GM18499 (cell line): ENCODE measurements around the gene MADD.

Experiments
- ATAC-seq: cut with Tn5 transposase; IDR thresholded peaks from one replicate; pipeline ENCODE4 v1.9.1; 2021; ENCODE audit warnings: moderate number of reproducible peaks; ENCODE audit not compliant: insufficient read depth, unreplicated experiment

MADD gene

GRCh38 chr11:47336595-47336994 is 66.7 kb downstream of the MADD start:
- ATAC-seq: no peak

GRCh38 chr11:47337229-47337924 is 67.4 kb downstream of the MADD start:
- no peak for ATAC-seq

- no peak for ATAC-seq
Observed at GRCh38 chr11:47338396-47339241, 68.7 kb downstream of the MADD start.

- ATAC-seq: no peak
Observed at GRCh38 chr11:47340010-47340409, 70.1 kb downstream of the MADD start.

GRCh38 chr11:47340980-47341775 is 71.2 kb downstream of the MADD start:
- no peak for ATAC-seq

GRCh38 chr11:47342036-47342803 is 72.3 kb downstream of the MADD start:
- ATAC-seq: no peak

GRCh38 chr11:47342854-47343253 is 72.9 kb downstream of the MADD start:
- no peak for ATAC-seq

GRCh38 chr11:47345890-47346563 is 76.1 kb downstream of the MADD start:
- no peak for ATAC-seq

- ATAC-seq: no peak
Observed at GRCh38 chr11:47347137-47347536, 77.2 kb downstream of the MADD start.

- ATAC-seq: no peak
Observed at GRCh38 chr11:47348131-47348802, 78.3 kb downstream of the MADD start.

- ATAC-seq: no peak
Observed at GRCh38 chr11:47348859-47349258, 78.9 kb downstream of the MADD start.

- no peak for ATAC-seq
Observed at GRCh38 chr11:47349521-47350095, 79.7 kb downstream of the MADD start.

GRCh38 chr11:47350315-47350714 is 80.4 kb downstream of the MADD start:
- ATAC-seq: no peak

GRCh38 chr11:47351156-47352126 is 81.5 kb downstream of the MADD start:
- ATAC-seq: no peak

GRCh38 chr11:47352556-47352955 is 82.6 kb downstream of the MADD start, which contains the start of gene MYBPC3:
TSS of gene MYBPC3 (minus strand) at chr11:47352702. CDS start at chr11:47352647, 55 bp downstream.
- ATAC-seq: no peak

GRCh38 chr11:47353978-47354774 is 84.2 kb downstream of the MADD start:
- ATAC-seq: no peak

- no peak for ATAC-seq
Observed at GRCh38 chr11:47354913-47355282, 85.0 kb downstream of the MADD start.
